ENCODE data around the gene CATSPERZ.

DNA sequence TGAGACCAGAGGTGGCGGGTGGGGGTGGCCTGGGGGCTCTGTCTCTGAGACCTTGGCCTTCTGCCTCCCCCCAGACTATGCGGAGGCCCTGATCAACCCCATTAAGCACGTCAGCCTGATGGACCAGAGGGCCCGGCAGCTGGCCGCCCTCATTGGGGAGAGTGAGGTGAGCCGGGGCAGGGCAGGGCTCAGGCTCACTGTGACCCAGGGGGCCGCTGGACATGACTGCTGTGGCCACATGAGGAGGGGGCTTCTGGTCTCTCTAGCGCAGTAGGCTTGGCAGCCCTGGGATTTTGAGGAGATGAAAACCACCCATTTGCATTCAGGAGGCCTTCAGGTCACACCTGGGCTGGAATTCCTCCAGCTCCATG is 36.2 kb upstream of the CATSPERZ start:
- TF ChIP-seq CTCF (IDR thresholded peaks at IDR 0.05) (no peak), POLR2A (IDR thresholded peaks at IDR 0.05) (no peak)

All from testis (tissue), 2 donors.